SK-N-SH treated with all-trans-retinoic acid at 6 μM for 48 hours (cell line): Measurements from ENCODE around the gene TROAP.

Experiments
- ATAC-seq: fragments of 200-7000 bp; cut with Tn5 transposase; 3 replicates; pipeline ENCODE4 v1.9.1; 2020; ENCODE audit warnings: mild to moderate bottlenecking, moderate library complexity
- ARNTL ChIP-seq: fragments of 450-650 bp; formaldehyde crosslinking; IDR thresholded peaks from 2 replicates; pipeline ENCODE4 v1.5.0; 2020; ENCODE audit warnings: low read depth, mild to moderate bottlenecking, moderate library complexity, borderline replicate concordance
- BACH2 ChIP-seq: fragments of 250-450 bp; sonication (Bioruptor Pico); IDR thresholded peaks from 2 replicates; pipeline ENCODE4 v1.9.0; 2021; ENCODE audit warnings: mild to moderate bottlenecking, borderline replicate concordance
- CSDC2 ChIP-seq: fragments of 250-450 bp; sonication (Bioruptor Pico); IDR thresholded peaks from 2 replicates; pipeline ENCODE4 v1.5.0; 2020; ENCODE audit warnings: mild to moderate bottlenecking, moderate library complexity
- ESRRG ChIP-seq: fragments of 250-450 bp; sonication (Bioruptor Pico); IDR thresholded peaks from 2 replicates; pipeline ENCODE4 v1.6.1; 2021; ENCODE audit warnings: mild to moderate bottlenecking
- GLIS3 ChIP-seq: fragments of 250-450 bp; sonication (Bioruptor Pico); IDR thresholded peaks from 2 replicates; pipeline ENCODE4 v1.5.0; 2020; ENCODE audit warnings: mild to moderate bottlenecking, moderate library complexity
- ISL1 ChIP-seq: fragments of 250-450 bp; sonication (Bioruptor Pico); IDR thresholded peaks from 2 replicates; pipeline ENCODE4 v2.1.2; 2022; ENCODE audit warnings: mild to moderate bottlenecking, moderate library complexity
- PPARA ChIP-seq: fragments of 250-450 bp; sonication (Bioruptor Pico); IDR thresholded peaks from 2 replicates; pipeline ENCODE4 v1.5.0; 2020; ENCODE audit warnings: mild to moderate bottlenecking, borderline replicate concordance
- RARB ChIP-seq: fragments of 250-450 bp; sonication (Bioruptor Pico); IDR thresholded peaks from 2 replicates; pipeline ENCODE4 v1.8.0; 2021; ENCODE audit warnings: mild to moderate bottlenecking, moderate library complexity
- SNAI2 ChIP-seq: fragments of 250-450 bp; sonication (Bioruptor Pico); IDR thresholded peaks from 2 replicates; pipeline ENCODE4 v1.5.0; 2020; ENCODE audit warnings: mild to moderate bottlenecking, moderate library complexity
- TCF4 ChIP-seq: fragments of 250-450 bp; sonication (Bioruptor Pico); IDR thresholded peaks from 2 replicates; pipeline ENCODE4 v1.8.0; 2021; ENCODE audit warnings: mild to moderate bottlenecking, moderate library complexity, borderline replicate concordance
- TOX ChIP-seq: fragments of 250-450 bp; sonication (Bioruptor Pico); IDR thresholded peaks from 2 replicates; pipeline ENCODE4 v1.8.0; 2021; ENCODE audit warnings: mild to moderate bottlenecking, moderate library complexity, borderline replicate concordance
- ZC3H10 ChIP-seq: fragments of 250-450 bp; sonication (Bioruptor Pico); IDR thresholded peaks from 2 replicates; pipeline ENCODE4 v1.5.1; 2021; ENCODE audit warnings: mild to moderate bottlenecking, moderate library complexity
- ZFP3 ChIP-seq: fragments of 250-450 bp; sonication (Bioruptor Pico); IDR thresholded peaks from 2 replicates; pipeline ENCODE4 v1.5.0; 2020; ENCODE audit warnings: mild to moderate bottlenecking, moderate library complexity
- ZFP30 ChIP-seq: fragments of 450-650 bp; formaldehyde crosslinking; IDR thresholded peaks from 2 replicates; pipeline ENCODE4 v1.5.0; 2022; ENCODE audit warnings: mild to moderate bottlenecking, moderate library complexity
- ZNF565 ChIP-seq: fragments of 450-650 bp; formaldehyde crosslinking; conservative IDR thresholded peaks from 2 replicates; pipeline ENCODE4 v1.5.0; 2020; ENCODE audit warnings: low read depth, mild to moderate bottlenecking, moderate library complexity
- ZNF70 ChIP-seq: fragments of 450-650 bp; formaldehyde crosslinking; IDR thresholded peaks from 2 replicates; pipeline ENCODE4 v1.5.0; 2020; ENCODE audit warnings: mild to moderate bottlenecking, moderate library complexity
- ZNF8 ChIP-seq: fragments of 450-650 bp; formaldehyde crosslinking; IDR thresholded peaks from 2 replicates; pipeline ENCODE4 v1.5.0; 2020; ENCODE audit warnings: mild to moderate bottlenecking, moderate library complexity
- TF ChIP-seq, protein P1 (sequence below): fragments of 250-450 bp; sonication (Bioruptor Pico); IDR thresholded peaks from 2 replicates; pipeline ENCODE4 v1.5.1; 2020; ENCODE audit warnings: low read depth, mild to moderate bottlenecking, moderate library complexity
- TF ChIP-seq, protein P2 (sequence below): fragments of 250-450 bp; sonication (Bioruptor Pico); IDR thresholded peaks from 2 replicates; pipeline ENCODE4 v1.5.1; 2021; ENCODE audit warnings: mild to moderate bottlenecking, moderate library complexity
- TF ChIP-seq, protein P3 (sequence below): fragments of 250-450 bp; sonication (Bioruptor Pico); IDR thresholded peaks from 2 replicates; pipeline ENCODE4 v1.8.0; 2020; ENCODE audit warnings: mild to moderate bottlenecking, moderate library complexity, borderline replicate concordance
- TF ChIP-seq, protein P4 (sequence below): fragments of 250-450 bp; sonication (Bioruptor Pico); IDR thresholded peaks from 2 replicates; pipeline ENCODE4 v1.5.0; 2020; ENCODE audit warnings: mild to moderate bottlenecking, moderate library complexity
- TF ChIP-seq, protein P5 (sequence below): fragments of 250-450 bp; sonication (Bioruptor Pico); IDR thresholded peaks from 2 replicates; pipeline ENCODE4 v1.8.0; 2021; ENCODE audit warnings: low read depth, mild to moderate bottlenecking, moderate library complexity, borderline replicate concordance

The TROAP gene

DNA sequence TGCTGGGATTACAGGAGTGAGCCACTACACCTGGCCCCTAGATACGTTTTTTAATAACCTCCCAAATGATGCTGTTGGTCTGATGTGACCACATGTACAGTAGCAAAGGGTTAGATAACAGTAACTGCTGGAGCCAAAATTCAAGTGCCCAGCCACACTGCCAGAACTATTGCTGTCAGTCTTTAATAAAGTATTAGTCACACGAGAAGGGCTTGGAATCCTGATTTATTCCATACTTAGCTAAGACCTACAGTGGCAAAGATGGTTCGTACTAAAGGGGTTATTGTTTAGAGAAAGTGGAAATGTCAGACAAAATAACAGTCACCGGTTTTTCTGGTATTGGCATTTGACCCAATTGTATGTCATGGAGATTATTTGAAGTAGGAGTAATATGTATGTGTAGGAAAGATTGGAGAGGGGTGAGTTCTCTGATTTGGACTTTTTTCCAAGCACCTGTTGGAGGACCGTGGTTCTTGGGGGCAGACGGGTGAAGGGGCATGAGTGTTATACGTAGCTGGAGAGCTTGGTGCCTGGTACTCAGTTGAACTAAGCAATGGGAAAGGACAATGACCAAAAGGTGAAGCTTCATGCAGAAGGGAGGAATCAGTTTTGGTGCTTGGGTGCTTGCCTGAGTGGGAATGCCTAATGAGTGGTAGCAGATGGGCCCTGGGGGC lies 48.5 kb upstream of the TROAP start:
- ATAC-seq, result no peak
- TF ChIP-seq RARB (CRISPR knock-in tag) (no peak), TOX (CRISPR knock-in tag) (no peak), ZFP30 (no peak), ZC3H10 (CRISPR knock-in tag) (no peak), BACH2 (no peak), CSDC2 (CRISPR knock-in tag) (no peak), GLIS3 (CRISPR knock-in tag) (no peak), SNAI2 (CRISPR knock-in tag) (no peak), TCF4 (CRISPR knock-in tag) (no peak), ZNF565 (CRISPR knock-in tag) (no peak)
- TF ChIP-seq, protein P1, sequence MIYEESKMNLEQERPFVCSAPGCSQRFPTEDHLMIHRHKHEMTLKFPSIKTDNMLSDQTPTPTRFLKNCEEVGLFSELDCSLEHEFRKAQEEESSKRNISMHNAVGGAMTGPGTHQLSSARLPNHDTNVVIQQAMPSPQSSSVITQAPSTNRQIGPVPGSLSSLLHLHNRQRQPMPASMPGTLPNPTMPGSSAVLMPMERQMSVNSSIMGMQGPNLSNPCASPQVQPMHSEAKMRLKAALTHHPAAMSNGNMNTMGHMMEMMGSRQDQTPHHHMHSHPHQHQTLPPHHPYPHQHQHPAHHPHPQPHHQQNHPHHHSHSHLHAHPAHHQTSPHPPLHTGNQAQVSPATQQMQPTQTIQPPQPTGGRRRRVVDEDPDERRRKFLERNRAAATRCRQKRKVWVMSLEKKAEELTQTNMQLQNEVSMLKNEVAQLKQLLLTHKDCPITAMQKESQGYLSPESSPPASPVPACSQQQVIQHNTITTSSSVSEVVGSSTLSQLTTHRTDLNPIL (CRISPR knock-in tag), result no peak
- TF ChIP-seq, protein P2, sequence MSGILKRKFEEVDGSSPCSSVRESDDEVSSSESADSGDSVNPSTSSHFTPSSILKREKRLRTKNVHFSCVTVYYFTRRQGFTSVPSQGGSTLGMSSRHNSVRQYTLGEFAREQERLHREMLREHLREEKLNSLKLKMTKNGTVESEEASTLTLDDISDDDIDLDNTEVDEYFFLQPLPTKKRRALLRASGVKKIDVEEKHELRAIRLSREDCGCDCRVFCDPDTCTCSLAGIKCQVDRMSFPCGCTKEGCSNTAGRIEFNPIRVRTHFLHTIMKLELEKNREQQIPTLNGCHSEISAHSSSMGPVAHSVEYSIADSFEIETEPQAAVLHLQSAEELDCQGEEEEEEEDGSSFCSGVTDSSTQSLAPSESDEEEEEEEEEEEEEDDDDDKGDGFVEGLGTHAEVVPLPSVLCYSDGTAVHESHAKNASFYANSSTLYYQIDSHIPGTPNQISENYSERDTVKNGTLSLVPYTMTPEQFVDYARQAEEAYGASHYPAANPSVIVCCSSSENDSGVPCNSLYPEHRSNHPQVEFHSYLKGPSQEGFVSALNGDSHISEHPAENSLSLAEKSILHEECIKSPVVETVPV, result no peak
- TF ChIP-seq, protein P3, sequence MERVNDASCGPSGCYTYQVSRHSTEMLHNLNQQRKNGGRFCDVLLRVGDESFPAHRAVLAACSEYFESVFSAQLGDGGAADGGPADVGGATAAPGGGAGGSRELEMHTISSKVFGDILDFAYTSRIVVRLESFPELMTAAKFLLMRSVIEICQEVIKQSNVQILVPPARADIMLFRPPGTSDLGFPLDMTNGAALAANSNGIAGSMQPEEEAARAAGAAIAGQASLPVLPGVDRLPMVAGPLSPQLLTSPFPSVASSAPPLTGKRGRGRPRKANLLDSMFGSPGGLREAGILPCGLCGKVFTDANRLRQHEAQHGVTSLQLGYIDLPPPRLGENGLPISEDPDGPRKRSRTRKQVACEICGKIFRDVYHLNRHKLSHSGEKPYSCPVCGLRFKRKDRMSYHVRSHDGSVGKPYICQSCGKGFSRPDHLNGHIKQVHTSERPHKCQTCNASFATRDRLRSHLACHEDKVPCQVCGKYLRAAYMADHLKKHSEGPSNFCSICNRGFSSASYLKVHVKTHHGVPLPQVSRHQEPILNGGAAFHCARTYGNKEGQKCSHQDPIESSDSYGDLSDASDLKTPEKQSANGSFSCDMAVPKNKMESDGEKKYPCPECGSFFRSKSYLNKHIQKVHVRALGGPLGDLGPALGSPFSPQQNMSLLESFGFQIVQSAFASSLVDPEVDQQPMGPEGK (CRISPR knock-in tag), result no peak

DNA sequence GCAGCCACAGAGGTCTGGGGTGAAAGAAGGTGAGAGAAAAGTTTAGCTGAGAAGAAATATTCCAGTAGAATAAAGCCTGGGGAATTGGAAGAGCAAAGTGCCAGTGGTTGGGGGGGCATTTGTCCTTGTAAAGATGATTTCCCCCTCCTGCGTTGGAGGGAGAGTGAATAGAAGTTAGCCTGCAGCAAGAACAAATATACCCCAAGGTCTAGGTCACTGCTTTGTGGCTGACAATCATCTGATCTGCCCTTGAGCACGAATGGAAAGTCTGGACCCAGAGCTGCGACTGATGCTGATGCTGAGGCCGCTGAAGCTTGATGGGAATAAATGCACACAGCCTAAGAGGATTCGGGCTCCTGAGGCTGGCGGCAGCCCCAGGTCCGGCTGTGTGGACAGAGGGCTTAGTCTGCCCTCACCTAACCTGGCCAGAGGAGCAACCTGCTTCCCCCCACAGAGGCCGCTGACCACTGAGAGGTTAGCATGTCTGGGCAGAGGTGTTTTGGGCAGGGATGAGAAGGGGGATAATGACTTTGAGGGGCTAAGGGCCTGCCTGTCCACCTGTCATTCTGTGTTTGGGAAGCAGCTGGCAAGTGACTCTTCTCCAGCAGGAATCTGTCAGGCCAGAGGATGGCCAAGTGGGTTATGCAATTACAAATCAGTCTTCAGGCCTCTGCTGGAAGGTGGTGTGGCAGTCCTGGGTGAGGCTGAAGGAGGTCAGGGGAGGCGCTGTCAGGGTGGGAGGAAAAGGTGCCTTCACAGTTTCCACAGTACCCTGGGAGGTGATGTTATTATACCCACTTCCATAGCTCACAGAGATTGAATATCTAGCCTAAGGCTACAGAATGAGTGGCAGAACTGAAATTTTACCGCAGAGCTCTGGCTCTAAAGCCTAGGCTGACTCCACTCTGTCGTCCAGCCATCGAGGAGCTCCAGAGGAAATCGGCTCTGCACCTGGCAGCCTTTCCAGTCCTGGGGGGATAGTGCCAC lies 46.5 kb upstream of the TROAP start:
- ATAC-seq, result no peak; the same call in 2 of the 3 replicates

More for the DNA sequence above, 46.5 kb upstream of the TROAP start:
- TF ChIP-seq, protein P3 (CRISPR knock-in tag), result no peak
- TF ChIP-seq, protein P4, sequence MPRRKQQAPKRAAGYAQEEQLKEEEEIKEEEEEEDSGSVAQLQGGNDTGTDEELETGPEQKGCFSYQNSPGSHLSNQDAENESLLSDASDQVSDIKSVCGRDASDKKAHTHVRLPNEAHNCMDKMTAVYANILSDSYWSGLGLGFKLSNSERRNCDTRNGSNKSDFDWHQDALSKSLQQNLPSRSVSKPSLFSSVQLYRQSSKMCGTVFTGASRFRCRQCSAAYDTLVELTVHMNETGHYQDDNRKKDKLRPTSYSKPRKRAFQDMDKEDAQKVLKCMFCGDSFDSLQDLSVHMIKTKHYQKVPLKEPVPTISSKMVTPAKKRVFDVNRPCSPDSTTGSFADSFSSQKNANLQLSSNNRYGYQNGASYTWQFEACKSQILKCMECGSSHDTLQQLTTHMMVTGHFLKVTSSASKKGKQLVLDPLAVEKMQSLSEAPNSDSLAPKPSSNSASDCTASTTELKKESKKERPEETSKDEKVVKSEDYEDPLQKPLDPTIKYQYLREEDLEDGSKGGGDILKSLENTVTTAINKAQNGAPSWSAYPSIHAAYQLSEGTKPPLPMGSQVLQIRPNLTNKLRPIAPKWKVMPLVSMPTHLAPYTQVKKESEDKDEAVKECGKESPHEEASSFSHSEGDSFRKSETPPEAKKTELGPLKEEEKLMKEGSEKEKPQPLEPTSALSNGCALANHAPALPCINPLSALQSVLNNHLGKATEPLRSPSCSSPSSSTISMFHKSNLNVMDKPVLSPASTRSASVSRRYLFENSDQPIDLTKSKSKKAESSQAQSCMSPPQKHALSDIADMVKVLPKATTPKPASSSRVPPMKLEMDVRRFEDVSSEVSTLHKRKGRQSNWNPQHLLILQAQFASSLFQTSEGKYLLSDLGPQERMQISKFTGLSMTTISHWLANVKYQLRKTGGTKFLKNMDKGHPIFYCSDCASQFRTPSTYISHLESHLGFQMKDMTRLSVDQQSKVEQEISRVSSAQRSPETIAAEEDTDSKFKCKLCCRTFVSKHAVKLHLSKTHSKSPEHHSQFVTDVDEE (CRISPR knock-in tag), result no peak
- TF ChIP-seq RARB (CRISPR knock-in tag), result no peak
- TF ChIP-seq ZC3H10 (CRISPR knock-in tag), result no peak
- TF ChIP-seq ZNF70 (CRISPR knock-in tag), result no peak
- no peak for TF ChIP-seq ZNF8 (CRISPR knock-in tag)
- no peak for TF ChIP-seq ZNF565 (CRISPR knock-in tag)
- no peak for TF ChIP-seq ARNTL (CRISPR knock-in tag)
- TF ChIP-seq CSDC2 (CRISPR knock-in tag), result no peak
- TF ChIP-seq PPARA (CRISPR knock-in tag), result no peak
- TF ChIP-seq TOX (CRISPR knock-in tag), result no peak
- TF ChIP-seq BACH2, result no peak
- TF ChIP-seq, protein P2, result no peak
- no peak for TF ChIP-seq ZFP3 (CRISPR knock-in tag)
- no peak for TF ChIP-seq ESRRG (CRISPR knock-in tag)
- TF ChIP-seq, protein P5, sequence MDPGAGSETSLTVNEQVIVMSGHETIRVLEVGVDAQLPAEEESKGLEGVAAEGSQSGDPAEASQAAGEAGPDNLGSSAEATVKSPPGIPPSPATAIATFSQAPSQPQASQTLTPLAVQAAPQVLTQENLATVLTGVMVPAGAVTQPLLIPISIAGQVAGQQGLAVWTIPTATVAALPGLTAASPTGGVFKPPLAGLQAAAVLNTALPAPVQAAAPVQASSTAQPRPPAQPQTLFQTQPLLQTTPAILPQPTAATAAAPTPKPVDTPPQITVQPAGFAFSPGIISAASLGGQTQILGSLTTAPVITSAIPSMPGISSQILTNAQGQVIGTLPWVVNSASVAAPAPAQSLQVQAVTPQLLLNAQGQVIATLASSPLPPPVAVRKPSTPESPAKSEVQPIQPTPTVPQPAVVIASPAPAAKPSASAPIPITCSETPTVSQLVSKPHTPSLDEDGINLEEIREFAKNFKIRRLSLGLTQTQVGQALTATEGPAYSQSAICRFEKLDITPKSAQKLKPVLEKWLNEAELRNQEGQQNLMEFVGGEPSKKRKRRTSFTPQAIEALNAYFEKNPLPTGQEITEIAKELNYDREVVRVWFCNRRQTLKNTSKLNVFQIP (CRISPR knock-in tag), result no peak
- no peak for TF ChIP-seq SNAI2 (CRISPR knock-in tag)
- TF ChIP-seq ISL1 (CRISPR knock-in tag), result no peak
- no peak for TF ChIP-seq ZFP30
